Mesothelial cell of epicardium (in vitro differentiated cells): ENCODE data around the gene MIEN1. TPM values are rescaled to one million over a fixed set of nuclear protein-coding genes. Genes with fewer than 3 reads are reported as not detected.

Source experiments
- DNase-seq, 2 experiments: peaks; one replicate each; pipeline ENCODE4 v3.0.0; 2021; ENCODE audit warnings: low spot score in 2 of 2; ENCODE audit not compliant: unreplicated experiment in 2 of 2
- H3K27ac Mint-ChIP-seq: 2 replicates; pipeline ENCODE4 v1.8.0; 2021; ENCODE audit warnings: mixed read lengths
- H3K27me3 Mint-ChIP-seq: 2 replicates; pipeline ENCODE4 v1.8.0; 2021; ENCODE audit warnings: low read depth, mixed read lengths
- H3K36me3 Mint-ChIP-seq: 2 replicates; pipeline ENCODE4 v1.8.0; 2021; ENCODE audit warnings: mixed read lengths
- H3K4me1 Mint-ChIP-seq: 2 replicates; pipeline ENCODE4 v1.8.0; 2021; ENCODE audit warnings: mixed read lengths
- H3K4me3 Mint-ChIP-seq: 2 replicates; pipeline ENCODE4 v1.8.0; 2021; ENCODE audit warnings: mild to moderate bottlenecking, moderate library complexity, mixed read lengths
- H3K9me3 Mint-ChIP-seq: 2 replicates; pipeline ENCODE4 v1.8.0; 2021; ENCODE audit warnings: mixed read lengths
- total RNA-seq: library from RNA; stranded (reverse); gene quantifications from 3 replicates; pipeline ENCODE4 v1.2.1, GENCODE V29; 2021
- TF ChIP-seq, protein P1 (sequence below): fragments of 200-600 bp; sonication (generic); IDR thresholded peaks from one replicate; pipeline ENCODE4 v1.5.0; 2021; ENCODE audit warnings: antibody characterized with exemption; ENCODE audit not compliant: unreplicated experiment

Gene MIEN1
- total RNA-seq, 1 donor from 2014 or later = 35.3 TPM

DNA sequence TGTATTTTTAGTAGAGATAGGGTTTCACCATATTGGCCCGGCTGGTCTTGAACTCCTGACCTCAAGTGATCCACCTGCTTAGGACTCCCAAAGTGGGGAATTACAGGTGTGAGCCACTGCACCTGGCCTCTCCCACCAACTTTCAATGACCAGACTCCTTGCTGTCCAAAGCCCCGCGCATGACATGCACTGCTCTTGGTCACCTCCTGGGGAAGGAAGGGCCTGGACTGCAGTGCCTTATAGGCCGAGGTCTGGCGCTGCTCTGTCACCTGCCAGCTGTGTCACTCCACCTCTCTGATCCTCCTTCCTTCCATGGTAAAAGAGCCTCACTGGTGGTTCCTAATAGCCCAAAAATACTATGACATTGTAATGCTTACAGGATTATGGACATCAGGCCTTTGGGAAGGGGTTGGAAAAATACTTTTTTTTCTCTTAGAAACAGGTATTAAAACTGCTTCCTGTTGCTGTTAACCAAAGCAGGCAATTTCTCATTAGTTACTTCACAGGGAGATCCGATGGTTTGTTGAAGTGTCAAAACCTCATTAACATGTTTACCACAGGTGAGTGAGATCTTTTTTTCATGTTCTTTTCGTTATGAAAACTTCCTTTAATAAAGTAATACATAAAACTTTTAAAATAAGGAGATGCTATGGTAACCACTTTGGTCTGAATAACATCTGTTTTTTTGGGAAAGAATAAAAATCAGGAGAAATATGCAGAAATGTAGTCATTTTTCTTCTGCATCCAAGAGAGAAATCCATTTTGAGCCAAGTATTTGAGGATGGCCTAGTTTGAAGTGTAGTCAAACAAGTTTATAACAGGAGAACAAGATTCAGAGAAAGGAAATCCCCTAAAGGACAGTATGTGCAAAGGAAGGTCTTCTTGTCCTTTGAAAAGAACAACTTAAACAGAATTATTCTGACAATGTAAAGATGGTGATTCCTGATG is 42.9 kb upstream of the MIEN1 start:
- Mint-ChIP-seq H3K4me1 (peaks cover 40% of the 10 kb centered on the region), H3K4me3 (no peak overlapping the region), H3K27me3 (peaks cover 3% of the 10 kb centered on the region), H3K36me3 (no peaks in the 10 kb centered on the region), H3K27ac (no peak overlapping the region), H3K9me3 (no peaks in the 10 kb centered on the region)
- TF ChIP-seq, protein P1, sequence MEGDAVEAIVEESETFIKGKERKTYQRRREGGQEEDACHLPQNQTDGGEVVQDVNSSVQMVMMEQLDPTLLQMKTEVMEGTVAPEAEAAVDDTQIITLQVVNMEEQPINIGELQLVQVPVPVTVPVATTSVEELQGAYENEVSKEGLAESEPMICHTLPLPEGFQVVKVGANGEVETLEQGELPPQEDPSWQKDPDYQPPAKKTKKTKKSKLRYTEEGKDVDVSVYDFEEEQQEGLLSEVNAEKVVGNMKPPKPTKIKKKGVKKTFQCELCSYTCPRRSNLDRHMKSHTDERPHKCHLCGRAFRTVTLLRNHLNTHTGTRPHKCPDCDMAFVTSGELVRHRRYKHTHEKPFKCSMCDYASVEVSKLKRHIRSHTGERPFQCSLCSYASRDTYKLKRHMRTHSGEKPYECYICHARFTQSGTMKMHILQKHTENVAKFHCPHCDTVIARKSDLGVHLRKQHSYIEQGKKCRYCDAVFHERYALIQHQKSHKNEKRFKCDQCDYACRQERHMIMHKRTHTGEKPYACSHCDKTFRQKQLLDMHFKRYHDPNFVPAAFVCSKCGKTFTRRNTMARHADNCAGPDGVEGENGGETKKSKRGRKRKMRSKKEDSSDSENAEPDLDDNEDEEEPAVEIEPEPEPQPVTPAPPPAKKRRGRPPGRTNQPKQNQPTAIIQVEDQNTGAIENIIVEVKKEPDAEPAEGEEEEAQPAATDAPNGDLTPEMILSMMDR = no peak
- DNase-seq = no peak

DNA sequence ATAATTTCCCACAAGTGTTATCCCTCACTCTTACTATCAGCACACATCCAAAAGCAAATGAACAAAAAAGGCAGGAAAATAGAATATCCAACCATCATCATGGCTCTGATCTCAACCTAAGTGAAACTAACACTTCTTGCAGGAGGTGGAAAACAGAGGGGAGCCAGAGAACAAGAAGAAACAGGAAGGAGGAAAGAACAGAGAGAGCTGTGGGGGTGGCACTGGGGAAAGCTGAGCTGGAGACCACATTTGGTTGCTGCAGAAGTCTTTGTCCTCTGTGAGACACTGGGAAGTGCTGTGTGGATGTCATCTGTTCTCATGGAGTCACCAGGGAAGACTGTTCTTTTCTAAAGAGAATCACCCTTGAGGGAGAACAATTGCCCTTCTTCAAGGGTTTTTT is 42.1 kb upstream of the MIEN1 start:
- no peak for DNase-seq
- H3K36me3 Mint-ChIP-seq = no peaks in the 10 kb centered on the region
- H3K9me3 Mint-ChIP-seq = no peaks in the 10 kb centered on the region
- TF ChIP-seq, protein P1 = no peak
- no peak overlapping the region for H3K4me3 Mint-ChIP-seq
- H3K27ac Mint-ChIP-seq = no peak overlapping the region
- peaks cover 34% of the 10 kb centered on the region for H3K4me1 Mint-ChIP-seq
- H3K27me3 Mint-ChIP-seq = peaks cover 3% of the 10 kb centered on the region

DNA sequence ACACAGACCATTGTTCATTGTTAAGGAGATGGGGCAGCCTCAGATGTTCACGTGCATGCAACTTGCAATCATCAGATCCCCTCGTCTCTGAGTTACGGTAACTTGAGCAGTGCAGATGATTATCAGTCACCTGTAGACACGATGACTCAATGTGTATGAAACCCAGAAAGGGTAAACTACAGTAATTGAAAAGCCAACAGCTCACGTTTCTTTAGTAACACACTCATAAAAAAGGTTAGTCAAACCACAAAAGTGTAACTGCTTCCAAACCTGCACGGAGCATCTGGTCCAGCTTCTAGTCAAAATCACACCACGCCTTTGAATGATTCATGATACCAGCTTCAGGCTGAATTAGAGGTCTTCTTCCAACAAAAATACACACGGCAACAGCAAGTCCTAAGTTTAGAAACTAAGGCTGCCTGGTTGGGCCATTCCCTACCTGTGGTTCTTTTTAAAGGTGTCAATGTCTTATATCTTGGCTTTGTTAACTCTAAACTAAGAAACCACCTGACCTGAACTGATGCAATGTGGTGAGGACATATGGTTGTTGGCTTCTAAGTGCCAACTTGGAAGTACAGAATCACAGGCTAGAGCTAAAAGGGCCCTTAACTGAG is 39.7 kb upstream of the MIEN1 start:
- H3K27me3 Mint-ChIP-seq = no peaks in the 10 kb centered on the region
- TF ChIP-seq, protein P1 = no peak
- no peak overlapping the region for H3K4me3 Mint-ChIP-seq
- no peaks in the 10 kb centered on the region for H3K36me3 Mint-ChIP-seq
- no peak for DNase-seq
- H3K9me3 Mint-ChIP-seq = no peaks in the 10 kb centered on the region
- peaks cover 33% of the 10 kb centered on the region for H3K4me1 Mint-ChIP-seq
- peak overlapping the region; percentile 74 for H3K27ac Mint-ChIP-seq

DNA sequence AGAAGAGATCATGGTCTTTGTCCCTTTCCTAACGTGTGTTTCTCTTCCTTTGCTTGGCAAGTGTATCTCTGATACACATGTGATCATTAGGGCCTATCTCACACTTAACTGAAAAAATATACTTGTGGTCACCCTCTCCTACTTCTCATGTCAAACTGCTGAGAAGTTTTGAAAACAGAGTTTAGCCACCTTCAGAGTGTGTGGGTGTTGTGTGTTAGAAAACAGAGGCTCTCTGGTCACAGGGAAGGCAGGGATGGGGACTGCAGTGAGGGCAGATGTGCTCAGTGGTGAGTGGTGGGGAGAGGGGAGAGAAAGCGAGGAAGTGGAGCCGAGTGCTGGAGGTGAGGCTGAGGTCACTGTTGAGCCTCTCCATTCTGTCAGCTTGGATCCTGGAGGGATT is 36.8 kb upstream of the MIEN1 start:
- H3K36me3 Mint-ChIP-seq = no peaks in the 10 kb centered on the region
- no peaks in the 10 kb centered on the region for H3K9me3 Mint-ChIP-seq
- TF ChIP-seq, protein P1 = no peak
- H3K27ac Mint-ChIP-seq = peak overlapping the region; percentile 52
- no peaks in the 10 kb centered on the region for H3K27me3 Mint-ChIP-seq
- H3K4me3 Mint-ChIP-seq = no peak overlapping the region
- H3K4me1 Mint-ChIP-seq = peaks cover 34% of the 10 kb centered on the region
- no peak for DNase-seq

DNA sequence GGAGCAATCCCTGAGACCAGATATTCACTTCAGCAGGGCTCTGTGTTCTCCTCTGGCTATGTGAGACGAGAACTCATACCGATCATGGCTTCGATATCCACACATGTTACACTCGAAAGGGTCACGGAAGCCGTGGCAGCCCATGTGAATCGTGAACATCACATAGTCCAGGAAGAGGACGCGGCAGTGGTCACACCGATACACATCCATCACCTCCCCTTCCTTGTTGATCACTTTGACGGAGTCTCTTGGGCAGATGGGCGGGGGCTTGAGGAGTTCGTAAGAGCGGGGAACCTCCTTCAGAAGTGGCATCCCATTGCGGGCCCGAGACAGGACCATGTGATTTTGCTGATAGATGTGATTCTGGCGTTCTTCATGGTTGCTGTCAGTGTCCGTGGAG is 35.4 kb upstream of the MIEN1 start:
- no peak overlapping the region for H3K4me3 Mint-ChIP-seq
- DNase-seq = no peak
- H3K4me1 Mint-ChIP-seq = peaks cover 27% of the 10 kb centered on the region
- no peaks in the 10 kb centered on the region for H3K9me3 Mint-ChIP-seq
- TF ChIP-seq, protein P1 = no peak
- H3K36me3 Mint-ChIP-seq = no peaks in the 10 kb centered on the region
- no peaks in the 10 kb centered on the region for H3K27me3 Mint-ChIP-seq
- H3K27ac Mint-ChIP-seq = no peak overlapping the region
